PC-9 (cell line): Measurements from ENCODE around the gene LEKR1. TPM values are rescaled to one million over a fixed set of nuclear protein-coding genes. Genes with fewer than 3 reads are reported as not detected.

Experiments used
- BruUV-seq: library from RNA; stranded (reverse); fragments of 400-500 nt; replicated peaks from 2 replicates; lab custom pipeline; 2021; lab: Mats Ljungman, UMichigan
- CTCF ChIA-PET: fragments of 300-600 bp; sonication (Branson Sonifier 250); formaldehyde crosslinking; loops from one replicate; lab custom pipeline; 2022; ENCODE audit warnings: antibody characterized with exemption; lab: Charles Lee
- POLR2A ChIA-PET: fragments of 300-600 bp; sonication (Branson Sonifier 250); formaldehyde crosslinking; loops from one replicate; lab custom pipeline; 2022; ENCODE audit warnings: antibody characterized with exemption; ENCODE audit not compliant: unreplicated experiment; lab: Charles Lee
- DNase-seq, 2 experiments: peaks; one replicate each; pipeline versions ENCODE4 v3.0.0 to v3.0.0-alpha.2; 2015 to 2022; ENCODE audit warnings: mixed read lengths in 1 of 2
- H2AFZ ChIP-seq: fragments of 200-600 bp; sonication (generic); 2 replicates; pipeline ENCODE4 v1.8.1; 2017; ENCODE audit warnings: antibody characterized with exemption
- H3F3A ChIP-seq: fragments of 200-600 bp; sonication (generic); 2 replicates; pipeline ENCODE4 v1.8.1; 2017; ENCODE audit warnings: antibody characterized with exemption, mild to moderate bottlenecking, low read depth; ENCODE audit not compliant: insufficient read depth
- H3K27ac ChIP-seq: fragments of 200-600 bp; sonication (generic); 2 replicates; pipeline ENCODE4 v1.6.1; 2016; ENCODE audit warnings: mixed run types
- H3K27me3 ChIP-seq: fragments of 200-600 bp; sonication (generic); 2 replicates; pipeline ENCODE4 v1.6.1; 2016; ENCODE audit warnings: low read depth, mixed run types; ENCODE audit not compliant: insufficient read depth
- H3K36me3 ChIP-seq: fragments of 200-600 bp; sonication (generic); 2 replicates; pipeline ENCODE4 v1.6.1; 2016; ENCODE audit warnings: low read depth, mixed run types
- H3K4me1 ChIP-seq: fragments of 200-600 bp; sonication (generic); replicated peaks from 2 replicates; pipeline ENCODE4 v1.6.1; 2016; ENCODE audit warnings: mixed run types; ENCODE audit not compliant: insufficient read depth
- H3K4me2 ChIP-seq: fragments of 200-600 bp; sonication (generic); 2 replicates; pipeline ENCODE4 v1.6.1; 2017; ENCODE audit warnings: mixed run types
- H3K4me3 ChIP-seq: fragments of 200-600 bp; sonication (generic); 2 replicates; pipeline ENCODE4 v1.6.1; 2016; ENCODE audit warnings: mixed run types
- H3K79me2 ChIP-seq: fragments of 200-600 bp; sonication (generic); 2 replicates; pipeline ENCODE4 v1.6.1; 2017; ENCODE audit warnings: low read depth, mixed run types
- H3K9me2 ChIP-seq: fragments of 200-600 bp; sonication (generic); 2 replicates; pipeline ENCODE4 v1.8.1; 2017; ENCODE audit warnings: mild to moderate bottlenecking; ENCODE audit not compliant: insufficient read depth
- H3K9me3 ChIP-seq: fragments of 200-600 bp; sonication (generic); 2 replicates; pipeline ENCODE4 v1.8.1; 2016; ENCODE audit warnings: low read depth; ENCODE audit not compliant: insufficient read depth
- H4K20me1 ChIP-seq: fragments of 200-600 bp; sonication (generic); 2 replicates; pipeline ENCODE4 v1.8.1; 2017; ENCODE audit not compliant: insufficient read depth
- EZH2 ChIP-seq: fragments of 200-600 bp; sonication (generic); IDR thresholded peaks from 2 replicates; pipeline ENCODE4 v1.8.0; 2017; ENCODE audit warnings: antibody characterized with exemption, low read depth
- intact Hi-C: fragments of 100-400 bp; cut with micrococcal nuclease; formaldehyde crosslinking; loops from one replicate; pipeline ENCODE4 v1.10.0; 2022; ENCODE audit not compliant: unreplicated experiment
- total RNA-seq: library from RNA; stranded (reverse); gene quantifications from 2 replicates; pipeline ENCODE4 v1.2.3, GENCODE V29; 2021
- TF ChIP-seq, protein P1 (sequence below): fragments of 200-600 bp; sonication (generic); conservative IDR thresholded peaks from 2 replicates; pipeline ENCODE4 v1.6.1; 2017; ENCODE audit warnings: mixed run types, antibody characterized with exemption, mild to moderate bottlenecking, moderate library complexity

LEKR1 gene
- total RNA-seq, 1 experiment from 2014 or later: 3.9 TPM

DNA sequence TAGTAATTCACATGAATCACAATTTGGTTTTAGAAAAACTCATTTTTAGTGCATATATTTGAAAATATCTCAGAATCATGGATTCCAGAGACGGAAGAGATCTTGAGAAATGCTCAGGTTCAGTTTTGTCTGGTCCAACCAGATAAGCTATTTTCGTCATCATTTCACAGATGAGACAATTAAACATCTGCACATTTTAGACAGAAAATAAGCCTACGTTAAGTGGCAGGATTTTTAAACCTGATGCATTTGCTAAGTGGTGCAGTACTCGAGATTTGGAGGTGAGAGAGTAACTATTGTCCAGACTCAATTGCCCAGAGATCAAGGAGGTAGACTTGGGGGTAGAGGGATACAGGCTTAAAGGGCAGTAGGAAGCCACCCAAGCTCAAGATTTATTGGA, 243.3 kb downstream of the LEKR1 start:
- Histone ChIP-seq H3K79me2 (no peaks in the 10 kb centered on the region), H3K9me3 (no peaks in the 10 kb centered on the region), H3F3A (no peaks in the 10 kb centered on the region), H3K27me3 (no peaks in the 10 kb centered on the region), H3K4me1 (no peaks in the 10 kb centered on the region), H3K27ac (no peak overlapping the region), H3K9me2 (no peaks in the 10 kb centered on the region), H3K36me3 (no peaks in the 10 kb centered on the region), H2AFZ (no peak overlapping the region), H3K4me3 (no peak overlapping the region), H3K4me2 (no peak overlapping the region), H4K20me1 (no peaks in the 10 kb centered on the region)
- POLR2A ChIA-PET: no interaction called here
- DNase-seq: no peak
- no TSS peak for BruUV-seq
- CTCF ChIA-PET: no interaction called here
- intact Hi-C loops: no loop called here
- TF ChIP-seq EZH2: no peak
- TF ChIP-seq, protein P1, sequence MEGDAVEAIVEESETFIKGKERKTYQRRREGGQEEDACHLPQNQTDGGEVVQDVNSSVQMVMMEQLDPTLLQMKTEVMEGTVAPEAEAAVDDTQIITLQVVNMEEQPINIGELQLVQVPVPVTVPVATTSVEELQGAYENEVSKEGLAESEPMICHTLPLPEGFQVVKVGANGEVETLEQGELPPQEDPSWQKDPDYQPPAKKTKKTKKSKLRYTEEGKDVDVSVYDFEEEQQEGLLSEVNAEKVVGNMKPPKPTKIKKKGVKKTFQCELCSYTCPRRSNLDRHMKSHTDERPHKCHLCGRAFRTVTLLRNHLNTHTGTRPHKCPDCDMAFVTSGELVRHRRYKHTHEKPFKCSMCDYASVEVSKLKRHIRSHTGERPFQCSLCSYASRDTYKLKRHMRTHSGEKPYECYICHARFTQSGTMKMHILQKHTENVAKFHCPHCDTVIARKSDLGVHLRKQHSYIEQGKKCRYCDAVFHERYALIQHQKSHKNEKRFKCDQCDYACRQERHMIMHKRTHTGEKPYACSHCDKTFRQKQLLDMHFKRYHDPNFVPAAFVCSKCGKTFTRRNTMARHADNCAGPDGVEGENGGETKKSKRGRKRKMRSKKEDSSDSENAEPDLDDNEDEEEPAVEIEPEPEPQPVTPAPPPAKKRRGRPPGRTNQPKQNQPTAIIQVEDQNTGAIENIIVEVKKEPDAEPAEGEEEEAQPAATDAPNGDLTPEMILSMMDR: no peak

DNA sequence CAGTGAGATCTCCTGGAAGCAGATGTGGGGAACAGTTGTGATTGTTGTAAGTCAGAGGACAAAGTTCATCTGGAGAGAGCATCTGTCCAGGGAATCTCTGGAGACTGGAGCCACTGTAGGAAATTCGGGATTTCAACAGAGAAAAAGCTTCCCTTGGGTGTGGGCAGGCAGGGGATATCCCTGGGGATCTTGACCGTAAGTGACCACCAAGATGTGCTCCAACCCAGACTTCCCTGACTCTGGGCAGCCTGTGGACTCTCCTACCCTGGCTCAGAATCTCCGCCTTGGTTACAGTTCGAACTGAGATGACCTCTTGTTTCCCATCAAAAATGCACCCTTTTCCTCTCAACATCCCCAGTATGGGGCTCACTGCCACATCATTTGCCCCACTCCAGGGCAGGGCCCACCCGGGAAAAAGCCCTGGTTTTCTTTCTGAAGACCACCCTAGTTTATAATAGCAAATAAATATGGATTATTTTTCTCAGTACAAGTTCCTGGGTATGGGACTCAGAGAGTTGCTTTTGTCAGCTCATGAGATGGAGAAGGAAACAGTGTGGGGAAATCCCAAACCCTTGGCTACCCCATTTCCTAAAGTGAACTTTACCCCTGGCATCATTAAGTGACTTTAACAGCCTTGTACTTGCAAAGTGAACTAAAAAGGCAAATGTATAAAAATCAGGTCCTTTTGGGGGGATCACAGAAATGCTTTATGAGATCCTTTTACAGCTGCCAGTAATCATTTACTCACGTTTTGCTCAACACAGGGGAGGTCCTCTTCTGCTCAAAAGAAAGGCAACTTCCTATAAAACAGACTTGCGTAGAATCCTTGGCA, 243.9 kb downstream of the LEKR1 start:
- POLR2A ChIA-PET: no interaction called here
- Histone ChIP-seq H2AFZ (no peak overlapping the region), H3F3A (no peaks in the 10 kb centered on the region), H3K4me3 (no peak overlapping the region), H4K20me1 (no peaks in the 10 kb centered on the region), H3K36me3 (no peaks in the 10 kb centered on the region), H3K4me1 (no peaks in the 10 kb centered on the region), H3K79me2 (no peaks in the 10 kb centered on the region), H3K4me2 (no peak overlapping the region), H3K27me3 (no peaks in the 10 kb centered on the region), H3K27ac (no peak overlapping the region), H3K9me3 (no peaks in the 10 kb centered on the region), H3K9me2 (no peaks in the 10 kb centered on the region)
- TF ChIP-seq, protein P1: no peak
- TF ChIP-seq EZH2: no peak
- DNase-seq: no peak
- BruUV-seq: no TSS peak
- intact Hi-C loops: no loop called here
- CTCF ChIA-PET: no interaction called here

DNA sequence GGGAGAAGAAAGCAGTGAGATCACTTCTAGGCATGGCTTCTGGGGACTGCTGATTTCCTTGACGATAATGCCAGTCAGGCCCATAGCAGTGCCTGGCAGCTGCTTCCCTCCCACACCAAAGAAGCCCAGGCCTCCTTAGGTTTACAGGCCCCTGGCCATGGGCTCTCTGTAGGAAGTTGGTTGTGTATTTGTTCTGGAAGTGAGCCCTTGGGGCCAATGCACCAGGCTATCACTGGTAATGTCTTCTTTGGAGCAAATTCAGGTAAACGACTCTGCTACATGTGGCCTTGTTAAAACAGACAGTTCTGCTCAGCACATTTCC, 244.5 kb downstream of the LEKR1 start:
- no TSS peak for BruUV-seq
- ChIA-PET POLR2A (no interaction called here), CTCF (no interaction called here)
- no peak overlapping the region for H3K4me2 ChIP-seq
- H4K20me1 ChIP-seq: no peaks in the 10 kb centered on the region
- H3K27me3 ChIP-seq: no peaks in the 10 kb centered on the region
- H3F3A ChIP-seq: no peaks in the 10 kb centered on the region
- no peak overlapping the region for H3K27ac ChIP-seq
- H3K9me2 ChIP-seq: no peaks in the 10 kb centered on the region
- no peaks in the 10 kb centered on the region for H3K4me1 ChIP-seq
- no peak overlapping the region for H2AFZ ChIP-seq
- intact Hi-C loops: no loop called here
- TF ChIP-seq EZH2: no peak
- TF ChIP-seq, protein P1: no peak
- H3K79me2 ChIP-seq: no peaks in the 10 kb centered on the region
- no peak overlapping the region for H3K4me3 ChIP-seq
- no peak for DNase-seq
- H3K9me3 ChIP-seq: no peaks in the 10 kb centered on the region
- H3K36me3 ChIP-seq: no peaks in the 10 kb centered on the region
